Fibroblast of skin of scalp (primary cell): ENCODE data around the gene HOXD11.
A peak's percentile ranks its signal among the peaks of the same experiment; 100 is the strongest.

Source experiments
- DNase-seq: peaks from one replicate; pipeline ENCODE4 v3.0.0-alpha.2; 2013

HOXD11 gene

DNA sequence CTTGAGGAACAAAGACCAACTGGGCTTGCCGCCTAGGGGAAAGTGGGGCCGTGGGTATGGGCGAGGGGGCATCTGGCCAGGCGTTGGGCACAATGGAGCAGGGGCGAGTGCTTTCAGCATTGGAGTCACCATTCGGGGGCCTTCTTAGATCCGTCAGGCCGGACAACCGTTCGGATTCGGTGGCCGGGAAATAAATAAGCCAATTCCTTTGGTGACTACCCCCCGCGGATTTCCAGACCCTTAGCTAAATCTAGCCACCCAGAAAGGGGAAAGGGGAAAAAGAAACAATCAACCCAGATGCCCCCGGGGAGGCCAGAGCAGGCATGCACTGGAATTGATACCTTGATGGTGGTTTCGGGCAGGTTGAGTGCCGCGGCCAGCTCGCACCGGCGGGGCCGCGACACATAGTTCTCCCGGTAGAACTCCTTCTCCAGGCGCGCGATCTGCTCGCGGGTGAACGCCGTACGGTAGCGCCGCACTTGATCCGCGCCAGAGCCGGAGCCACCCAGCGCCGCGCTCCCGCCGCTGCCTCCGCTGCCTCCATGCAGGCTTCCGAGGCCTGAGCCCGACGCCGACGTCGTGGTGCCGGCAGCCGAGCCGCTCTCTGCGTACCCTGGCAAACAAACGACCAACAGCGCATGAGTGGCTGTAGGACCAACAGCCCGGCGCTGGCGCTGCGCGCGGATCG lies 25.1 kb upstream of the HOXD11 start:
- no peak for DNase-seq

DNA sequence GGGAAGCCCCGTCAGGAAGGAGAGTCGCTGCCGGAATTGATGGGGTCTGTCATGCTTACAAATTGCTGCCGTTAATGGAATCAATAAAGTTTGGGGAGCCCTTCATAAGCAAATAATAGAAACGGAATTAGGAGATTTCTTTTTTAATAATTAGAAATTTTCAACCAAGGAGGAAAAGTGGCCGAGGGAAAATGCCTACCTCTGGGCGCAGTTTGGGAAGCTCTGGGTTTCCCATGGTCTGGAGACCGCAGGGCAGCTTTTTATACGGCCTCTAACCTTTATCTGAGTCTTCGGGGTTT lies 24.6 kb upstream of the HOXD11 start:
- no peak for DNase-seq

GRCh38 chr2:176082824-176083751 lies 24.0 kb upstream of the HOXD11 start:
- no peak for DNase-seq

- no peak for DNase-seq
These were observed 23.3 kb upstream of the HOXD11 start, which contains the start of gene EVX2 for GRCh38 chr2:176083796-176084261. Gene EVX2, minus strand, starts transcription at chr2:176083962. Its CDS starts 186 bp downstream, at chr2:176083776.

DNA sequence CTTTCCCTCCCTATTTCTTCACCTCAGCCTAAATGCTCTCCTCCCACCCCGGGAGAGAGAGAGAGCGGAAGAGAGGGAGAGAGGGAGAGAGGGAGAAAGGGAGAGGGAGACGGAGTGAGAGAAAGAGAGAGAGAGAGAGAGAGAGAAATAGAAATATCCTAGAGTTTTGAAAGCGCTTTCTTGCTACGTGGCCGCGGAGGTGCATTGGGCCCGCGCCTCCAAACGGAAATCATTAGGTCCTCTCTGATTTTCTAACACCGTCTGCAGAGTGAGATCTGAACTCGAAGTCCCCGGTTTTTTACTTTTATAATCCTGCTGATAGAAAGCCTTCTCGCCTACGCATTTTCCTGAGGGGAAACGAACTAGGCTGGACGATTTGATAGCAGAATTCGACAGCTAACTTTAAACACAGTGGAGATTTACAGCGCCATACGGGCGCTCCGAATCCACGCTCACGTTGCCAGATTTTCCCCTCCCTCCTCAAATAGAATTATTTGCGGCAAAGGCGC lies 22.4 kb upstream of the HOXD11 start:
- DNase-seq, result no peak

DNA sequence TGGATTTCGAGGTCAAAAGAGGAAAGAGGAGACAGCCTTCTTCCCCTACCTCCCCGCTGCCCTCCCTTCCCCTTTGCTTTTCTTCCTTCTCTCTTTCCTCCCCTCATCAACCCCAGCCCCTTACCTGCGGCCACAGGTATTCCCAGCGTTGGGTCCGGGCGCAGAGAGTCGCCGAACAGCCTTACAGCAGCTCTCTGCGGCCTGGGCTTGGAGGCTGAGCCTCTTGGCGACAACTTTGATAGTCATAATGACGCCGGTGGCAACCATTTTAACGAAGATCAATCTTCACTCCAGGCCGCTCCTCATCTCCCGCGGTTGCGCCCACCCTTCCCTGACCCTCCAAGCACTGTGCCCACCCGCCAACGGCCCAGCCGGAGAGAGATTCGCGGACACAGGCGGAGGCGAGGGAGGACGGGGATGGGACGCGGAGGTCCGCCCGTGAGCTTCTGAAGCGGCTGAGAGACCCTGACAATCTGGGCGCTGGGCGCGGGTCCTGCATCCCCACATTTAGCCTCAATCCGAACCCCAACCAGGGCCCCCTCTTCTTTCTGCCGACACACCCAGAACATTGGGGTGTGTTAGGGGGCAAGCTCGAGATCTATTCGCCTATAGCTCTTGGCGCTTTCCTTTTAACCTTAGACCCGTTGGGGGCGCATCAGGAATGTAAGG lies 21.8 kb upstream of the HOXD11 start:
- no peak for DNase-seq

DNA sequence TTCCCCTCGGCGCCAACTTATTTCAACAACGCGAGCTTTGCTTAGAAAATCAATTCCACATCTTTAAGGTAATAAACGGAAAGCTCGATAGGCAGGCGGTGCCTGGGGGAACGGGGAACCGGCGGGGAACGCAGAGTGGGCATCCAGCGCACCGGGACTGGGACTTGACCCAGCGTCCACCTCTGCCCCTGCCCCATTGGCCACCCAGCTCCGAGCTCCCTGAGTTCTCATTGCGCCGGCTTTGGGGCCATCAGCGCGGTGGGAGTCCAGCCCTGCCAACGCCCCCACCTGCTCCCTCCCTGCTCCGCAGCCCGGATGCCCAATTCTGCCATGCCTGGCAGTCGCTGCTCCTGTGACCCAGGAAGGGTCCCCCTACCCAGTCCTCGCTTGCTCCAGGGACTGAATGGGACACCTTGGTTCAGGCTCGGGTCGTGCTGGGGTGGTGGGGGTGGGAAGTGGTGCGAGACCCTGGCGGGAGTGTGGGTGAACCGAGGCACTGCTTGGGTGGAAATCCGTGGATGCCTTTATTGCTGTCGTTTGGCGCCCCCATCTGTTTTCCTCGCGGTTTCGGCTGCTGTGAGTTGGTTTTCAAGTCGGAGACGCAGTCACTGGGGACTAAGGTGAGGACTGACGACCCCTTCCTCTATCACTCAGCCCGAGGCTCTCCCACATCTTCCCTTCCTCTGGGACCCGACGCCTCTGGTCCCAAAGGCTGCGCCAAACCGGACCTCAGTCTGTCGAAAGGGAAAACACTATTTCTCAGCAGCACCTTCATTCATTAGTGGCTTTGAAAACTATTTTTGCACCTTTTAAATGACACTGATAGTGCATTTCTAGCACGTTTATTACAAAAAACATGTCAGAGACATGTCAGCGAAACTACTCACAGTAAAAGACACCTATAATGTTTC lies 21.0 kb upstream of the HOXD11 start:
- no peak for DNase-seq

DNA sequence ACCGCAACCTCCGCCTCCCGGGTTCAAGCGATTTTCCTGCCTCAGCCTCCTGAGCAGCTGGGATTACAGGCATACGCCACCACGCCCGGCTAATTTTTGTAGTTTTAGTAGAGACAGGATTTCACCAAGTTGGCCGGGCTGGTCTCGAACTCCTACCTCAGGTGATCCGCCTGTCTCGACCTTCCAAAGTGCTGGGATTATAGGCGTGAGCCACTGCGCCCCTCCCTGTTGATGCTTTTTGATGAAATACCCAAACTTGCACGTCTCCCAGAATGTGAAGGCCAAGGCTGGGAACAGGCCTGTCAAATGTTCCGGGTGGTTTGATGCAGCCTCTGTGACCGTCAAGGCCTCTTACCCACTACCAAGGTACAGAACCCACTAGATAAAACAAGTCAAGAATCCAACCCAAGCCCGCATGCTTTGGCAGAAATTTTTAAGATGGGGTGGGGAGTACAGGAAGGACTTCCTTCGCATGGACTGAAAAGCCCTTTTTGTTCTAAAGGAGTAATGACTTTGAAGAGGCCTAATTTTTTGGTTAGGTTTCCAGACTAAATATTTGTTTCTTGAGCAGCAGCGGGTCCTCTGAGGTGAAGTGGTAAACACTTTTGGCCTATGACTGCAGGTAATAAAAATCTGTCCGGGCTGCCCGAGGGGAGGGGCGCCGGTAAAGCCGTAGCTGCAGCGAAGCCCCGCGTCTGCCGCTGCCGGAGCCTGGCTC lies 19.6 kb upstream of the HOXD11 start:
- DNase-seq, result no peak

DNA sequence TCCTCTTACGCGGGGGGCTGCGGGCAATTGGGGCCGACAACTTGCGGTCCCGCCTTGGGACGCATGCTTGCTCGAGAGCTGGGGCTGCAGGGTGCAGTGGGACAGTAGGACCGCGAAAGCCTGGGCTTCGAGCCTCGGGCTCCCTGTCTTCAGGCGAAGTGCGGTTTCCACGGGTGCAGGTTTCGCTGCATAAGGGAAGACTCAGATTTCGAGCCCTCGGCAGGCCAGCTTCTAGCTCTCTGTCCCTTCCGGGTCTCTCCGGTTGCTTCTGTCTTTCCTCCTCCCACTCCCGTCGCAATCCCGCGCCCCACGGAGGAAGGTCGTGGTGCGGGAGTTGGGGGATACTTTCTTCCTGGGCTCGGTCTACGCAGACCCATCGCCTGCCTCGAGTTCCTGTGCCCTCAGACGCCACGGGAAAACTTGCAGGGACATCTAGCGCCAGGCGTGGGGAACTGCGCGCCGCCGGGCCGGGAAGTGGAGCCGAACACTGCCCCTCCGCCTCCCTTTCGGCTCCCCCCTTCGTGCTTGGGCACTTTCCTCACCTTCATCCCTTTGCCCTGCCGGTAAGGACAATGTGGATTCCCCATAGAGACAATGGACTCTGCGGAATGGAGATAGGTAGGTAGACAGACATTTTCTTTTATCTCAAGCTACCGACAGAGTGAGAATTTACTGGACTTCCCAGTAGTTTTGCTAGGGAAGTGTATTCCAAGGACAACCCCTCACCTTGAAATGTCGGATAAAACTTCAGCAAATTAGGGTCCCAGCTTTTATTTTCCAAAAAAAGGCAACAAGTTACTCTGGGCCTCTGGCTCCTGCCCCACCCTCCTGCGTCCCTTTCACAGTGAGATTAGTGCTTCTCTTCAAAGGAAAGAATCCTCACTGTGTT lies 18.8 kb upstream of the HOXD11 start:
- DNase-seq, result peak; percentile 57

GRCh38 chr2:176088937-176089842 lies 17.9 kb upstream of the HOXD11 start:
- DNase-seq, result no peak

DNA sequence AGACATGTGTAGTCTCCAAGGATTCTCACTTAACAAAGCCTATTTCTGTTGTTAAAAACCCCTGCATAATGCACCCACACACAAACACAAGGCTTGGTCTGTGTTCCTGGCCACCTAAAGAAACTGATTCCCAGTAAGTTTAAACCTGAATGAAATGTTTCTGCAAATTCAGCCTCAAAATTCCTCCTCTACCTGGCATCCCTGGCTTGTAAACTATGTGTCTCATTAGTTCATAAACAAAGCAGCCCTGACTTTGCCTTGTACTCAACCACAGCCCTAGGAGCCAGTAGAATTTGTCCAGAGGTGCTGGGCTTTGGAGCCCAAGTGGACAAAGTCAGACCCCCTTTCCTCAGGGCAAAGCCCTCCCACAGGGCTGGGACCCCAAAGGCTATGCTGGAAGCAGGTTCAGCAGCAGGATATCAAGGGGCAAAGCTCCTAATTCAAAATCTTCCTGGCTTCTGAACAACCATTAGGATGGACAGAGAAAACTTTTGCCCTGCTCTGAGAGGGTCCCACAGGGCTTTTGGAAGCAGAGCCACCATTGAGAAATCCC lies 17.2 kb upstream of the HOXD11 start:
- no peak for DNase-seq

DNA sequence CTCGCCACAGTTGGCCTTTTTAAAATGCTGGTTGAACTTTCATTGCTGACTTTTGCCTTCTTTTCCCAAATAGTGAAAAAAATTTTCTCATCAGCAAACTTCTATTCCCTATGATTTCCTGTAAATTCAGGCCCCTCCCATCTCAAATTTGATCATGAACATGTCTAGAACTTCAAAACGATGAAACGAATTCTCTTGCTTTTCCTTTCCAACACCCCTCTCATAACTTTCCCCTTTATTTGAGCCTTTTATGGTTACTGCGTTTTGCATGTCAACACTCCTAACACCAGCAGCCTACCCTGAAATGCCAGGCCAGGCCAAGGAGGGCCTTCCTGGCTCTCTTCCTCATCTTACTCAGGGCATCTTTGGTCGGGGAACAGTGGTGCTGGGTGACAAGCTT lies 16.2 kb upstream of the HOXD11 start:
- DNase-seq, result no peak

GRCh38 chr2:176091329-176092258 lies 15.5 kb upstream of the HOXD11 start:
- no peak for DNase-seq

DNA sequence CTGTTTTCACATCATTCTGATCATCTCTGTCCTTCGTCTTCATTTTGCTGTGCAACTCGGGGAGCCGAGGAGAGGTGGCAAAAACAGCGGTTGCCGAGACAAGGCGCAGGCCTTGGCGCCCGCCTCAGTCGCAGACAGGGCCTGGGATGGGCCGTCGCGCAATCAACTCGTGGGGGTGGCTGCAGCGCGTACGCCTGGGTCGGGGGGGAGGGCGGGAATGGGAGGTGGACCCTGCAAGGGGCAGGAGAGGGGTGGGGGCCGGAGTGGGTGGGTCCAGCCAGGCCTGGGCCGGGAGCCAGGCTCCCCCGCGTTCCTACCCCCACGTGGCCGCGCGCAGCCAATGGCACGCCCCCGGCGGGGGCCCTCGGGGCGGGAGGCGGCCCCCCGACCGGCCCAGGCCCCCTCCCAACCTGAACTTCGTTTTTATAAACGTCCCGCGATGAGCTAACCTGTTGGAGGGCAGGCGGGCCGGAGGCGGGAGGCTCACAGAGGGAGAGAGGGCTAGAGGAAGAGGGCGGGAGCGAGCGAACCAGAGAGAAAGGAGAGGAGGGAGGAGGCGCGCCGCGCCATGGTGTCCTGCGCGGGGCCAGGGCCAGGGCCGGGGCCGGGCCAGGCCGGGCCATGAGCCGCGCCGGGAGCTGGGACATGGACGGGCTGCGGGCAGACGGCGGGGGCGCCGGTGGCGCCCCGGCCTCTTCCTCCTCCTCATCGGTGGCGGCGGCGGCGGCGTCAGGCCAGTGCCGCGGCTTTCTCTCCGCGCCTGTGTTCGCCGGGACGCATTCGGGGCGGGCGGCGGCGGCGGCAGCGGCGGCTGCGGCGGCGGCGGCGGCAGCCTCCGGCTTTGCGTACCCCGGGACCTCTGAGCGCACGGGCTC lies 14.6 kb upstream of the HOXD11 start, which contains the start of gene HOXD13:
Gene HOXD13, plus strand, starts transcription at position 452 of the 875 bp plus-strand sequence. Its CDS starts 170 bp downstream, at position 622.
- DNase-seq, result no peak

DNA sequence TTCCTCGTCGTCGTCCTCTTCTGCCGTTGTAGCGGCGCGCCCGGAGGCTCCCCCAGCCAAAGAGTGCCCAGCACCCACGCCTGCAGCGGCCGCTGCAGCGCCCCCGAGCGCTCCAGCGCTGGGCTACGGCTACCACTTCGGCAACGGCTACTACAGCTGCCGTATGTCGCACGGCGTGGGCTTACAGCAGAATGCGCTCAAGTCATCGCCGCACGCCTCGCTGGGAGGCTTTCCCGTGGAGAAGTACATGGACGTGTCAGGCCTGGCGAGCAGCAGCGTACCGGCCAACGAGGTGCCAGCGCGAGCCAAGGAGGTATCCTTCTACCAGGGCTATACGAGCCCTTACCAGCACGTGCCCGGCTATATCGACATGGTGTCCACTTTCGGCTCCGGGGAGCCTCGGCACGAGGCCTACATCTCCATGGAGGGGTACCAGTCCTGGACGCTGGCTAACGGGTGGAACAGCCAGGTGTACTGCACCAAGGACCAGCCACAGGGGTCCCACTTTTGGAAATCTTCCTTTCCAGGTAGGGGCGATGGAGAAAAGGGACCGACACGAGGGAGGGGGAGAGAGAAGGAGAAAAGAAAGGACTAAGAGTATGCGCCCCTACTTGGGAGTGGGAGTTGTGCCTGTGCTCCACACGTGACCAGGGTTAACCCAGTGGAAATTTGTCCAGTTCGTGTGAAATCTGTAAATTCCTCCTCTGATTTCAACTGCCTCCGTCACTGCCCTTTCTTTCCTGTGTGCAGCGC lies 13.8 kb upstream of the HOXD11 start:
- no peak for DNase-seq

DNA sequence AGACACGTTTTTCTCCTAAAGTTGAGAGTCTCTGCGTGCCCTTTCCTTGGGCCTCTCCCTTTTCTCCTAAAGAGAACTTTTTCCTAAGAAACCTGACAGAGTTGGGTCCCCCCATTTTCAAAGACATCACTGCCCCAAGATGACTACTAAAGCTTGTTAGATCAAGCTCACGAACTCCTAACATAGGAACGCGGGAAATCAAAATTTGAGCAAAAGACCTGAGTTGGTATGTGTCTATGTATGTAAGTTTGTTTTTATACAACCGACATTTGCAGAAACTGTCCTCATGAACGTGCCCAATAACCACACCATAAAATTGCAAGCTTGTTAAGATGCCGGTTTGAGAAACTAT lies 13.2 kb upstream of the HOXD11 start:
- DNase-seq, result no peak
